ENCODE results near the gene AKR1E2. TPM values are rescaled to one million over a fixed set of nuclear protein-coding genes. Genes with fewer than 3 reads are reported as not detected.

AKR1E2 gene
- total RNA-seq, 1 donor from 2014 or later, result 8.7 TPM

DNA sequence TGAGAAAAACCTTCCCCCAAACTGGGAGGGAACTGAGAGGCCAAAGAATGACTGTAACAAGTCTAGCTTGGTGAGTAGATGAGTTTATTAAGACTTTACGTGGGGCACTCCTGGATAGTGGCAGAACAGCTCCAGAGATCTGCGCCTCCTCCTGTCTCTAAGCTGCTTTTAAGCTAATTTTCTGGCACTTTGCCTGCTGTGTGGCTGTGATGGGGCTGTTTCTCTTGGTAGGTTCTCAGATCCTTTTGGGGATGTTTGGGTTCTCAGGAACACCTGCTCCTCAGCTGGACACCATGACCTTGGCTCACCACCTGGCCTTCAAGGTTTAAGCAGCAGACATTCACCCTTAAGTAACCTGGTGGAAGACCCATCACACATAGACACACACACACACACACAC lies 68.3 kb downstream of the AKR1E2 start:
- H3K9me3 Mint-ChIP-seq (ENCODE audit: unreplicated experiment), result peaks cover 2% of the 10 kb centered on the region
- H3K36me3 Mint-ChIP-seq (ENCODE audit: unreplicated experiment), result no peaks in the 10 kb centered on the region
- TF ChIP-seq CTCF (IDR thresholded peaks at IDR 0.05; ENCODE audit: partially characterized antibody, unreplicated experiment), result no peak
- H3K27ac Mint-ChIP-seq (ENCODE audit: unreplicated experiment), result peak overlapping the region; percentile 77
- no peak for DNase-seq
- H3K4me1 Mint-ChIP-seq (ENCODE audit: low read depth, unreplicated experiment), result peaks cover 5% of the 10 kb centered on the region
- H3K27me3 Mint-ChIP-seq (ENCODE audit: unreplicated experiment), result no peaks in the 10 kb centered on the region
- no peak overlapping the region for H3K4me3 Mint-ChIP-seq (ENCODE audit: unreplicated experiment)

Other genes starting within 250 kb of the AKR1E2 start
- 24.7 TPM for gene AKR1C1, start 137.2 kb downstream of the AKR1E2 start, total RNA-seq (ENCODE audit: unreplicated experiment)
- 3.8 TPM for gene AKR1C2, start 177.7 kb downstream of the AKR1E2 start, total RNA-seq (ENCODE audit: unreplicated experiment)

Data from glutamatergic neuron (in vitro differentiated cells).